Muscle of leg (tissue), 11 donors: Measurements from ENCODE around the gene BLVRB. TPM values are rescaled to one million over a fixed set of nuclear protein-coding genes. Genes with fewer than 3 reads are reported as not detected.
"Not testable (repeated sequence)": the region's sequence is repeated elsewhere in the genome, so short reads cannot be mapped to it uniquely, and the experiment has no call there.

Experiments used
- DNase-seq: peaks from one replicate; pipeline ENCODE4 v3.0.0; 2013
- H3K27ac ChIP-seq: one replicate; pipeline ENCODE4 v1.5.1; 2013; ENCODE audit warnings: mild to moderate bottlenecking, low read length, control low read depth
- H3K27me3 ChIP-seq: one replicate; pipeline ENCODE4 v1.6.1; 2013; ENCODE audit warnings: low read length; ENCODE audit not compliant: control insufficient read depth, insufficient read depth
- H3K36me3 ChIP-seq: one replicate; pipeline ENCODE4 v1.6.1; 2013; ENCODE audit warnings: low read length; ENCODE audit not compliant: control insufficient read depth, insufficient read depth
- H3K4me1 ChIP-seq: one replicate; pipeline ENCODE4 v1.6.1; 2013; ENCODE audit warnings: low read length; ENCODE audit not compliant: control insufficient read depth, insufficient read depth
- H3K4me3 ChIP-seq: one replicate; pipeline ENCODE4 v1.5.1; 2013; ENCODE audit warnings: low read length, control low read depth
- H3K9me3 ChIP-seq: replicated peaks from 2 replicates; pipeline ENCODE4 v1.6.1; 2013; ENCODE audit warnings: low read depth, low read length; ENCODE audit not compliant: control insufficient read depth
- WGBS: methylation state at CpG from one replicate; pipeline ENCODE4 v1.1.5; 2013; ENCODE audit warnings: missing lambda C conversion rate; ENCODE audit not compliant: insufficient coverage; 5-methylcytosine and 5-hydroxymethylcytosine counted together
- polyA plus RNA-seq, 8 donors: library from polyadenylated mRNA; unstranded; fragments of 120-200 nt; gene quantifications; one replicate each; pipeline versions ENCODE4 v1.2.1 to v1.2.3, GENCODE V29; 2013; ENCODE audit warnings: inconsistent platforms in 1 of 8, low replicate concordance in 1 of 8; ENCODE audit not compliant: insufficient read length in 8 of 8, insufficient read depth in 1 of 8
- total RNA-seq: library from RNA; stranded (reverse); fragments of 120-200 nt; gene quantifications from one replicate; pipeline ENCODE4 v1.2.4, GENCODE V29; 2013

Gene BLVRB
- total and polyA plus RNA-seq, 9 donors = 41.4 to 57.9 (median 43.2) TPM

GRCh38 chr19:40466219-40466984 lies 857 bp upstream of the BLVRB start:
- no peaks in the 10 kb centered on the region for H3K36me3 ChIP-seq
- 20% methylated on average over 44 of the region's 48 CpGs for WGBS
- H3K27me3 ChIP-seq = peaks cover 20% of the 10 kb centered on the region
- peak; percentile 40 for DNase-seq
- H3K27ac ChIP-seq = peak overlapping the region; percentile 44
- H3K4me1 ChIP-seq = peaks cover 27% of the 10 kb centered on the region
- no peaks in the 10 kb centered on the region for H3K9me3 ChIP-seq
- peak overlapping the region; percentile 48 for H3K4me3 ChIP-seq

GRCh38 chr19:40465025-40465556 lies 454 bp downstream of the BLVRB start:
- H3K27me3 ChIP-seq = peaks cover 20% of the 10 kb centered on the region
- DNase-seq = peak; percentile 57
- peak overlapping the region; percentile 60 for H3K4me3 ChIP-seq
- H3K27ac ChIP-seq = peak overlapping the region; percentile 83
- no peaks in the 10 kb centered on the region for H3K36me3 ChIP-seq
- H3K4me1 ChIP-seq = peaks cover 27% of the 10 kb centered on the region
- WGBS = 10% methylated on average over 10 of the region's 11 CpGs
- no peaks in the 10 kb centered on the region for H3K9me3 ChIP-seq

DNA sequence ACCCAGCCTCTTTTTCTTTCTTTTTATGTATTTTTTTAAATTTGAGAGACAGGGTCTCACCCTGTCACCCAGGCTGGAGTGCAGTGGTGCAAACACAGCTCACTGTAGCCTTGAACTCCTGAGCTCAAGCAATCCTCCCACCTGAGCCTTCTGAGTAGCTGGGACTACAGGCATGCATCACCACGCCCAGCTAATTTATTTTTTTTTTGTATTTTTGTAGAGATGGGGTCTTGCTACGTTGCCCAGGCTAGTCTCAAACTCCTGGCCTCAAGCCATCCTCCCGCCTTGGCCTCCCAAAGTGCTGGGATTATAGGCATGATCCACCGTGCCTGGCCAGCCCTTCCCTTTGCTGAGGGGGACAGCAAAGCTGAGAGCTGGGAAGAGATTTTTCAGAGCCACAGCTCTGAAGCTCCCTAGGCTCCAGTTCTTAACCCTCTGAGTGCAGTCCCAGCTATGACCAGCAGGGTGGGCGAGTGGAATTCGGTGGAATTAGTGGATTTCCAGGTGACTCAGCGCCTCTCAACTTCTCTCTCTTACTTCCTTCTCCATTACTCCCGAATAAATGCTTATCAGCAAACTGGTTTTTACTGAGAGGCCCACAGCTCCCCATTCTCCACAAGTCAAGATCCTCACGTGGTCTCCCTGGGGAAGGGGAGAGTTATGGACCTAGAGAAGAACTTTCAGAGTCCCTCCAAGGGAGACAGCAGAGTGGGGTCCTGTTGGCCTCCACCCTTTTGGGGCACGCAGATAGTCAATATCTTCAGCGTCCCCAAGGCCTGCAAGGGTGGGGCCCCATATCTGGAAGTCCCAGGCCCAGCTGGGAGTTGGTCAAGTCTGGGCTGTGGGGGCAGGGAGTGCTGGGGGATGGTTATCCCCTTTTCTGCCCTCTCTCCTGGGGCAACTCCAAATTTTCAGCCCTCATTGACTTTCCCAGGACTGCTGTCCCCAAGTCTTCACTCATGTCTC lies 1.2 kb downstream of the BLVRB start:
- Histone ChIP-seq H3K4me1 (peaks cover 27% of the 10 kb centered on the region), H3K9me3 (no peaks in the 10 kb centered on the region), H3K27me3 (peaks cover 20% of the 10 kb centered on the region), H3K4me3 (peak overlapping the region; percentile 60), H3K36me3 (no peaks in the 10 kb centered on the region), H3K27ac (peak overlapping the region; percentile 83)
- 8% methylated on average over 5 of the region's 11 CpGs for WGBS
- DNase-seq = peak; percentile 88

DNA sequence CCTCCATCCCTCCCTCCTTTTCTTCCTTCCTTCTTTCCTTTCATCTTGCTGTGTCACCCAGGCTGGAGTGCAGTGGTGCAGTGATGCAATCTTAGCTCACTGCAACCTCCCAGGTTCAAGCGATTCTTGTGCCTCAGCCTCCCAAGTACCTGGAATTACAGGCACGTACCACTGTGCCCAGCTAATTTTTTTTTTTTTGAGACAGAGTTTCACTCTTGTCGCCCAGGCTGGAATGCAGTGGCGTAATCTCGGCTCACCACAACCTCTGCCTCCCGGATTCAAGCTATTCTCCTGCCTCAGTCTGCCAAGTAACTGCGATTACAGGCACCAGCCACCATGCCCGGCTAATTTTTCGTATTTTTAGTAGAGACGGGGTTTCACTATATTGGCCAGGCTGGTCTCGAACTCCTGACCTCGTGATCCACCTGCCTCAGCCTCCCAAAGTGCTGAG lies 1.9 kb downstream of the BLVRB start:
- Histone ChIP-seq H3K27me3 (peaks cover 17% of the 10 kb centered on the region), H3K4me1 (peaks cover 27% of the 10 kb centered on the region)
- not testable (repeated sequence) for H3K36me3 ChIP-seq, H3K4me3 ChIP-seq, DNase-seq, H3K27ac ChIP-seq, H3K9me3 ChIP-seq
- 80% methylated on average over 10 of the region's 12 CpGs for WGBS

DNA sequence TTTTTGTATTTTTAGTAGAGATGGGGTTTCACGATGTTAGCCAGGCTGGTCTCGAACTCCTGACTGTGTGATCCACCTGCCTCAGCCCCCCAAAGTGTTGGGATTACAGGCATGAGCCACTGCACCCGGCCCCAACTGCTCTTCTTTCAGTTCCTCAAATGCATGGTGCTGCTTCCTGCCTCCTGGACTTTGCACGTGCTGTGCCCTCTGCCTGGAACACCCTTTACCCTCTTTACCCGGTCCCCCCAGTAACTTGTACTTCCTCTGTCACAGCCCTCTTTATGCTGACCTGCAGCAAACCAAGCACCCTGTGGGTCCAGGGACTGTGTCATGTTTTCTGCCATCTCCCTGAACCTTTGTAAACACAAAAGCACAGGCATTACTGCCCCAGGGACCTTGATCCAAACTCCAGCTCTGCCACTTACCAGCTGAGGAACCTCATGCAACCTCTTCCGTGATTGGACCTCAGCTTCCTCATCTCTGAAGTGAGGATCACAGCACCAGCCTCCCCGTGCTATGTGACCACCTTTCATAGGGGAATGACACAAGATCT lies 3.8 kb downstream of the BLVRB start:
- peaks cover 22% of the 10 kb centered on the region for H3K4me1 ChIP-seq
- H3K27me3 ChIP-seq = peaks cover 4% of the 10 kb centered on the region
- WGBS = 77% methylated on average over 5 of the region's 7 CpGs
- peaks cover 4% of the 10 kb centered on the region for H3K36me3 ChIP-seq
- peak; percentile 69 for DNase-seq
- H3K27ac ChIP-seq = no peak overlapping the region
- no peaks in the 10 kb centered on the region for H3K9me3 ChIP-seq
- H3K4me3 ChIP-seq = no peak overlapping the region

DNA sequence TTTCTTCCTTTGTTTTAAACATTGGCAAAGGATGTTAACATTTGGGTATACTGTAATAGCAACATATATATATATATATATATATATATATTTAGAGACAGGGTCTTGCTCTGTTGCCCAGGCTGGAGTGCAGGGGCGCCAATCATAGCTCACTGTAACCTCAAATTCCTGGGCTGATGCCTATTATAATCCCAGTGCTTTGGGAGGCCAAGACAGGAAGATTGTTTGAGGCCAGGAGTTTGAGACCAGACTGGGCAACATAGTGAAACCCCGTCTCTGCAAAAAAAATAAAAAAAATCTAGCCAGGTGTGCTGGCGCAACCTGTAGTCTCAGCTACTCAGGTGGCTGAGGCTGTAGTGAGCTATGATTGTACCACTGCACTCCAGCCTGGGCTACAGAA lies 5.4 kb downstream of the BLVRB start:
- no peak overlapping the region for H3K27ac ChIP-seq
- peaks cover 11% of the 10 kb centered on the region for H3K4me1 ChIP-seq
- 71% methylated on average over 1 of the region's 3 CpGs for WGBS
- DNase-seq = no peak
- H3K9me3 ChIP-seq = no peaks in the 10 kb centered on the region
- H3K36me3 ChIP-seq = peaks cover 7% of the 10 kb centered on the region
- no peak overlapping the region for H3K4me3 ChIP-seq
- H3K27me3 ChIP-seq = no peaks in the 10 kb centered on the region

DNA sequence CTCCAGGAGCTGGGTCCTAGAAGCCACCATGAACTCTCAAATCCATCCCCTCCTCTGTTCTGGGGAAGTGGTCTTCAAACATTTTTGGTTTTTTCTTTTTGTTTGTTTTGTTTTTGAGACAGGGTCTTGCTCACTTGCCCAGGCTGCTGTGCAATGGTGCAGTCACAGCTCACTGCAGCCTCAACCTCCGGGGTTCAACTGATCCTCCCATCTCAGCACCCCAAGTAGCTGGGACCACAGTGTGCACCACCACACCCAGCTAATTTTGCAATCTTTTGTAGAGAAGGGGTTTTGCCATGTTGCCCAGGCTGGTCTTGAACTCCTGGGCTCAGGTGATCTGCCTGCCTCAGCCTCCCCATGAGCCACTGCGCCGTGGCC lies 7.0 kb downstream of the BLVRB start:
- H3K36me3 ChIP-seq = peaks cover 9% of the 10 kb centered on the region
- DNase-seq = no peak
- 100% methylated on average over 1 of the region's 3 CpGs for WGBS
- no peaks in the 10 kb centered on the region for H3K9me3 ChIP-seq
- no peak overlapping the region for H3K4me3 ChIP-seq
- H3K4me1 ChIP-seq = no peaks in the 10 kb centered on the region
- H3K27ac ChIP-seq = no peak overlapping the region
- no peaks in the 10 kb centered on the region for H3K27me3 ChIP-seq

- 89% methylated on average over 13 of the region's 27 CpGs for WGBS
- no peaks in the 10 kb centered on the region for H3K4me1 ChIP-seq
Observed at GRCh38 chr19:40457953-40458596, 7.5 kb downstream of the BLVRB start.

DNA sequence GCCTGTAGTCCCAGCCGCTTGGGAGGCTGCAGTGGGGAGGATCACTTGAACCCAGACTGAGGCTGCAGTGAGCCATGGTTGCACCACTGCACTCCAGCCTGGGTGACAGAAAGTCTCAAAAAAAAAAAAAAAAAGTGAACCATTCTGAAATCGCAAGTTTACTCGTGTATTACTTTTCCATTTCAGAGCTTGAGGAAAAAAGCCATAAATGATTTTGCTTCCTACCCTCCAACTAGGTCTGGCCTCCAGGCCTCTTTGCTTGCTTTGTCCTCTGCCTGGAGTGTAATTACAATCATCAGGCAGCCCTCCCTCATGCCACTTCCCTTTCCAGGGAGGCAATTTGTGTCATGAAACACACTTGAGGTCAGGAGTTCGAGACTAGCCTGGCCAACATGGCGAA lies 8.5 kb downstream of the BLVRB start:
- peaks cover 16% of the 10 kb centered on the region for H3K36me3 ChIP-seq
- DNase-seq = no peak
- H3K27me3 ChIP-seq = no peaks in the 10 kb centered on the region
- no peaks in the 10 kb centered on the region for H3K4me1 ChIP-seq
- no peak overlapping the region for H3K27ac ChIP-seq
- H3K9me3 ChIP-seq = no peaks in the 10 kb centered on the region
- WGBS = 68% methylated on average over 2 of the region's 5 CpGs
- no peak overlapping the region for H3K4me3 ChIP-seq

More at GRCh38 chr19:40457953-40458596, 7.5 kb downstream of the BLVRB start:
- no peak overlapping the region for H3K4me3 ChIP-seq
- H3K27ac ChIP-seq = no peak overlapping the region
- no peak for DNase-seq
- no peaks in the 10 kb centered on the region for H3K27me3 ChIP-seq
- H3K36me3 ChIP-seq = peaks cover 14% of the 10 kb centered on the region
- H3K9me3 ChIP-seq = no peaks in the 10 kb centered on the region
